Kidney epithelial cell (primary cell): Measurements from ENCODE around the gene ATG101. TPM values are rescaled to one million over a fixed set of nuclear protein-coding genes. Genes with fewer than 3 reads are reported as not detected.
"Not testable (repeated sequence)": the region's sequence is repeated elsewhere in the genome, so short reads cannot be mapped to it uniquely, and the experiment has no call there.

ENCODE experiments used
- DNase-seq: peaks from one replicate; pipeline ENCODE4 v3.0.0-alpha.2; 2010; ENCODE audit warnings: low read depth
- H3K27me3 ChIP-seq: 2 replicates; pipeline ENCODE4 v1.6.0; 2011; ENCODE audit warnings: low read length; ENCODE audit not compliant: control insufficient read depth, insufficient read depth
- H3K36me3 ChIP-seq: 2 replicates; pipeline ENCODE4 v1.5.1; 2011; ENCODE audit warnings: low read length; ENCODE audit not compliant: control insufficient read depth, insufficient read depth
- H3K4me3 ChIP-seq: 2 replicates; pipeline ENCODE4 v1.5.1; 2011; ENCODE audit warnings: low read depth, mild to moderate bottlenecking, control low read depth, low read length
- total RNA-seq: library from RNA; depleted of rRNA; stranded (reverse); fragments of >200 nt; gene quantifications from 2 replicates; pipeline ENCODE4 v1.2.3, GENCODE V29; 2015
- TF ChIP-seq, protein P1 (sequence below): IDR thresholded peaks from 2 replicates; pipeline ENCODE4 v1.5.1; 2011; ENCODE audit warnings: mild to moderate bottlenecking, moderate library complexity, low read length, control low read depth, inconsistent platforms; ENCODE audit not compliant: insufficient read depth, poor library complexity, severe bottlenecking

Gene ATG101
- total RNA-seq, 1 donor from 2014 or later: 83.1 TPM

DNA sequence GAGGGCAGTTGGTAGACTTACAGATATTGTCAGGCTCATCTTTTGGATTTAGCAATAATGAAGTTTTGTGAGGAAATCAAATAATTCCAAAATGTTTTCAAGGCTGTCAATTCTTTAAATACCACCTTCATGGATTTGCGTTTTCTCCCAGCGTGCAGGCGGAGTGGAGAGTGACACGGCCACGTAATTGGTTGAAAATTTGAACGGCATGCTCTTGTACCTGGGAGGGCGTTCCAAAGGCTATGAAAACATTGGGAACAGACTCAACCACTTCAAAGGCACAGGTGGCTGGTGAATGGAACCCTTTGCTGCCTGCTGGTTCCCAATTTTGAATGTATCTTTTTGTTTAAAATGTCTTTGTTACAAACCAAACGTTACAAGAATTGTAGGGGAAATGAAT is 22.1 kb downstream of the ATG101 start:
- H3K36me3 ChIP-seq: no peaks in the 10 kb centered on the region
- no peak for DNase-seq
- H3K4me3 ChIP-seq: no peak overlapping the region
- peaks cover 32% of the 10 kb centered on the region for H3K27me3 ChIP-seq
- TF ChIP-seq, protein P1, sequence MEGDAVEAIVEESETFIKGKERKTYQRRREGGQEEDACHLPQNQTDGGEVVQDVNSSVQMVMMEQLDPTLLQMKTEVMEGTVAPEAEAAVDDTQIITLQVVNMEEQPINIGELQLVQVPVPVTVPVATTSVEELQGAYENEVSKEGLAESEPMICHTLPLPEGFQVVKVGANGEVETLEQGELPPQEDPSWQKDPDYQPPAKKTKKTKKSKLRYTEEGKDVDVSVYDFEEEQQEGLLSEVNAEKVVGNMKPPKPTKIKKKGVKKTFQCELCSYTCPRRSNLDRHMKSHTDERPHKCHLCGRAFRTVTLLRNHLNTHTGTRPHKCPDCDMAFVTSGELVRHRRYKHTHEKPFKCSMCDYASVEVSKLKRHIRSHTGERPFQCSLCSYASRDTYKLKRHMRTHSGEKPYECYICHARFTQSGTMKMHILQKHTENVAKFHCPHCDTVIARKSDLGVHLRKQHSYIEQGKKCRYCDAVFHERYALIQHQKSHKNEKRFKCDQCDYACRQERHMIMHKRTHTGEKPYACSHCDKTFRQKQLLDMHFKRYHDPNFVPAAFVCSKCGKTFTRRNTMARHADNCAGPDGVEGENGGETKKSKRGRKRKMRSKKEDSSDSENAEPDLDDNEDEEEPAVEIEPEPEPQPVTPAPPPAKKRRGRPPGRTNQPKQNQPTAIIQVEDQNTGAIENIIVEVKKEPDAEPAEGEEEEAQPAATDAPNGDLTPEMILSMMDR: no peak

DNA sequence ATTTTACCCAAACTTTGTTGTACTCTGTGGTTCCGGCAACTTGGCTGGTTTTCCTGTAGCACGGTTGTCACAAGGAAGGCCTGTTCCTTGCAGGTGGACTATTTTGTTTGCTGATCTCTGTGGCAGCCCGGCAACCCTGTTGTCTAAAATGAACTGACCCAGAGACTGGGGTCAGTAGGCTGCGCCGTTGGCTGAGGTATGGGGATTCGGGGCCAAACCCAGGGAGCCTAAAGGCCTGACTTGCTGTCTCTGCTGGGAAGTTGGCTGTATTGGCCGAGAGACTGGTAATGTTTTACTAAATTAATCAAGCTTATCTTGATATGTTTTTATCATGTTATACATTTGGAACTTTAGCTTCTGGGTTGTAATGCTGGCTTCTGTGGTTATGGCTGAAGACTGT is 23.6 kb downstream of the ATG101 start:
- peaks cover 18% of the 10 kb centered on the region for H3K27me3 ChIP-seq
- no peak for DNase-seq
- H3K36me3 ChIP-seq: no peaks in the 10 kb centered on the region
- TF ChIP-seq, protein P1: no peak
- H3K4me3 ChIP-seq: no peak overlapping the region

DNA sequence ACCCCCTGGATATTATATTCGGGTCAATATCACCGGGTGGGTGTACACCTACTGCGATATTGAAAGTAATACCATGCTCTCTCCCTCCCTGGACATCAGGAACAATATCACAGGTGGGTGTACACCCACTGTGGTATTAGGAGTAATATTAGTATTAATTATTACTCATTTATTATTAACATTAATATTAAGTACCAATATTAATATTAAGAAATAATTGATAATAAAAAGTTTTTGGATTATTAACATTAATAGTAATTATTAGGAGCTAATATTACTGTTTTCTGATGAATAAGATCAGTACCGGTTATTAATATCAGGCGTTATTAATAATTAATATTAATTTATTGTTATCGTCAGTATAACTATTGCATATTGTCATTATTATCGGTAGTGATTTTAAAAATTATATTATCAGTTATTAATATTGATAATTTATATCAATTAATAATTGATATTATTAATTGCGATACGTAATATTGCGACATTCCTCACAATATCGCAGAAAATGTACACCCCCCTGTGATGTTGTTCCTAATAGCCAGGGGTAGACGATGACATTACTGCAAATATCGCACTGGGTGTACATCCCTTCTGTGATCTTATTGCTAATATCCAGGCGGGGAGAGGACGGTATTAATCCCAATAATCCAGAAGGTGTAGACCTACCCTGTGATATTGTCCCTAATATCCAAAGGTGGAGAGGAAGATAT is 26.7 kb downstream of the ATG101 start:
- H3K4me3 ChIP-seq: no peak overlapping the region
- DNase-seq: no peak
- H3K36me3 ChIP-seq: no peaks in the 10 kb centered on the region
- peaks cover 2% of the 10 kb centered on the region for H3K27me3 ChIP-seq
- TF ChIP-seq, protein P1: no peak

DNA sequence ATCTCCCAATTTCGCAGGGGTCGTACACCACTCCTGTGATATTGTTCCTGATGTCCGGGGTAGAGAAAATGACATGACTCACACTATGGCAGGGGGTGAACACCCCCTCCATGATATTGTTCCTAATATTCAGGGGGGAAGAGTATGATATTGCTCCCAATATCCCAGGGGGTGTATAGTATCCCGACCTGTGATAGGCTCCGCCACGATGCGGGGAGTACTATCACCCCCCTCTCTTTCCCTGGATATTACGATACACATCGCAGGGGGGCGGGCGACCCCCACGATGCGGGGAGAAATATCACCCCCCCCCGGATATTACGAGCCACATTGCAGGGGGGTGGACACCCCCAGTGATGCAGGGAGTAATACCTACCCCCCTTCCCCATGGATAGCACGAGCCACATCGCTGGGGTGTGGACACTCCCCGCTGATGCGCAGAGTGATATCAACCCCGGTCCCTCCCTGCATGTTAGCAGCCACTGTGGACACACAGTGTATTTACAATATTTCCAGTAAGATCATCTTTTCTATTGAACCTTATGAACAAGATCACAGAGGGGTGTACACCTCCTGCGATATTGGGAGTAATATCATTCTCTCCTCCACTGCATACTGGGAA is 27.4 kb downstream of the ATG101 start:
- DNase-seq: no peak

DNA sequence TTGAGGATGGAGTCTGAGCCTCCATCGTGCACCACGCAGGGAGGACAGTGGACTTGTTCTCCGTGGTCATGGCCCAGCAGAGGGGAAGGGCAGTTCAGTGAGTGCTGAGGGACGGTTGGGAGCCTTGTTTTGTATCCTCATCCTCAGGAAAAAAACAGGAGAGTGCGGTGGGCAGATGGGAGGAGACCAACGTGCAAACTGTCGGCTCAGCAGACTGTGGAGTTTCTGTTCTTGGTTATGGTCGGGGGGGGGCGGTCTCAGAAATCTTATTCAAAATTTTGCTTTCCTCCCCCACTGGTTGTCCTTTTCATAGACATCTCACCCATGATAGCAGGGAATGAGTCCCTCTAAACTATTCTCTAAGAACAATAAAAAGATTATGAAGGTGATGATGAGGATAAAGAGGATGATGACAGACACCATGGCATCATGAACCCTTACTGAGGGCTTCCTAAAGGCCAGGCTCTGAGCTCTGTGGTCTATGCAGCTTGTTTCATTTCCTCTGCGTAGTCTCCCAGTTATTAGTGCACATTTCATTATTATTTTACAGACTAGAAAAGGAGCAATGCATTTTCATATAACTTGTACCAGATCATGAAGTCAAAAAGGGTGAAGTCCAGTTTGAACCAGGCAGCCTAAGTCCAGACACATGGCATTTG is 34.8 kb downstream of the ATG101 start:
- H3K27me3 ChIP-seq, DNase-seq, H3K4me3 ChIP-seq, H3K36me3 ChIP-seq: not testable (repeated sequence)

More for the DNA sequence above, 27.4 kb downstream of the ATG101 start:
- Histone ChIP-seq H3K27me3 (peaks cover 2% of the 10 kb centered on the region), H3K4me3 (no peak overlapping the region), H3K36me3 (no peaks in the 10 kb centered on the region)
- TF ChIP-seq, protein P1: no peak
